BJ (cell line): ENCODE results near the gene LYSMD3. TPM values are rescaled to one million over a fixed set of nuclear protein-coding genes. Genes with fewer than 3 reads are reported as not detected.

Experiments
- CTCF ChIA-PET: fragments of 350-600 bp; formaldehyde crosslinking; extraction: SDS; loops from one replicate; lab custom pipeline; 2021; ENCODE audit warnings: antibody characterized with exemption, inconsistent platforms; lab: Yijun Ruan, JAX
- POLR2A ChIA-PET: fragments of 300-600 bp; sonication (Branson Sonifier 250); formaldehyde crosslinking; extraction: SDS; loops from one replicate; lab custom pipeline; 2021; ENCODE audit warnings: antibody characterized with exemption; lab: Charles Lee
- DNase-seq: peaks from one replicate; pipeline ENCODE4 v3.0.0-alpha.2; 2011; ENCODE audit warnings: low read depth
- H3K27me3 ChIP-seq: 2 replicates; pipeline ENCODE4 v1.6.0; 2011; ENCODE audit warnings: low read length; ENCODE audit not compliant: control insufficient read depth, insufficient read depth
- H3K36me3 ChIP-seq: 2 replicates; pipeline ENCODE4 v1.5.1; 2011; ENCODE audit warnings: low read length; ENCODE audit not compliant: control insufficient read depth, insufficient read depth
- H3K4me3 ChIP-seq: 2 replicates; pipeline ENCODE4 v1.5.1; 2011; ENCODE audit warnings: low read depth, mild to moderate bottlenecking, control low read depth, low read length
- polyA plus RNA-seq: library from polyadenylated mRNA; depleted of rRNA; stranded (reverse); fragments of >200 nt; gene quantifications from 2 replicates; pipeline ENCODE4 v1.2.3, GENCODE V29; 2011
- TF ChIP-seq, protein P1 (sequence below): IDR thresholded peaks from 2 replicates; pipeline ENCODE4 v1.5.1; 2011; ENCODE audit warnings: low read depth, mild to moderate bottlenecking, control low read depth, inconsistent platforms, low read length, moderate library complexity; ENCODE audit not compliant: insufficient read depth

Gene LYSMD3
- polyA plus RNA-seq, 1 experiment: 5.5 TPM

DNA sequence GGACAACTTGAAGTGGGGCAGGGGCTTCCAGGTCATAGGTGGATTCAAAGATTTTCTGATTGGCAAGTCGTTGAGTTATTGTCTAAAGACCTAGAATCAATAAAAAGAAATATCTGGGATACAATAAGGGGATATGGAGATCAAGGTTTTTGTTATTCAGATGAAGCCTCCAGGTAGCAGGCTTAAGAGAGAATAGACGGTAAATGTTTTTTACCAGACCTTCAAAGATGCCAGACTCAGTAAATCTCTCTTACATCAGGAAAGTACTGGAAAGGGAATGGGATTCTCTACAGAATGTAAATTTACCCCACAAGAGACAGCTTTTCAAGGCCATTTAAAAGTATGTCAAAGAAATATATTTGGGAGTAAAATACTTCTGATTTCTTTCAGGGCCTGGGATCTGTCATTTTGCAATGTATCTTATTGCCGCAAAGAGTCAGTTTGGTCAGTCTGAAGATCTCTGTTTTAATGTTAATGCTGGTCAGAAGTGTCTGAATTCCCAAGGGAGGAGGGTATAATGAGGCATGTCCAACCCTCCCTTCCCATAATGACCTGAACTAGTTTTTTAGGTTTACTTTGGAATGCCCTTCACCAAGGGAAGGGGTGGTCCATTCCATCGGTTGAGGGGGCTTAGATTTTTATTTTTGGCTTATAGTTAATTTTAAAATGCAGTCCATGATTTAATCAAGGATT lies 13.6 kb upstream of the LYSMD3 start:
- no peak for DNase-seq
- no peak overlapping the region for H3K4me3 ChIP-seq
- POLR2A ChIA-PET: no interaction called here

DNA sequence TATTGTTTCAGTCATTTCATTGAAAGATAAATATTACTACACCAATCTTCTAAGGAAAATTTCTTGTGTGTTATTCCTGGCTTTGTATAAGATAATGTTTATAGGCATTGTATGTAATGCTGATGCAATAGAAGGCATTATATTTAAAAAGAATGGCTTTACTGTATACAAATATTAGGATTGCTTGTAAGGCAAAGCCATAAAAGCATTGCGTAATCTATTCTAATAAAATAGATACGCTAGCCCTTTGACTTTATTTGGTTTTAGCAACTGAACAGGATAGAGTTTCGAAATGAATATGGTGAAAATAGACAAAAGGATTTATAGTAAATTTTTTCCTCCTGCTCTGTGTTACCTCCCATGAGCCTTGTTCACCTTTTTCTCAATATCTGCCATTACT lies 5.5 kb upstream of the LYSMD3 start:
- POLR2A ChIA-PET: no interaction called here

More for the DNA sequence above, 13.6 kb upstream of the LYSMD3 start:
- peaks cover 3% of the 10 kb centered on the region for H3K27me3 ChIP-seq
- CTCF ChIA-PET: no interaction called here
- H3K36me3 ChIP-seq: no peaks in the 10 kb centered on the region
- TF ChIP-seq, protein P1, sequence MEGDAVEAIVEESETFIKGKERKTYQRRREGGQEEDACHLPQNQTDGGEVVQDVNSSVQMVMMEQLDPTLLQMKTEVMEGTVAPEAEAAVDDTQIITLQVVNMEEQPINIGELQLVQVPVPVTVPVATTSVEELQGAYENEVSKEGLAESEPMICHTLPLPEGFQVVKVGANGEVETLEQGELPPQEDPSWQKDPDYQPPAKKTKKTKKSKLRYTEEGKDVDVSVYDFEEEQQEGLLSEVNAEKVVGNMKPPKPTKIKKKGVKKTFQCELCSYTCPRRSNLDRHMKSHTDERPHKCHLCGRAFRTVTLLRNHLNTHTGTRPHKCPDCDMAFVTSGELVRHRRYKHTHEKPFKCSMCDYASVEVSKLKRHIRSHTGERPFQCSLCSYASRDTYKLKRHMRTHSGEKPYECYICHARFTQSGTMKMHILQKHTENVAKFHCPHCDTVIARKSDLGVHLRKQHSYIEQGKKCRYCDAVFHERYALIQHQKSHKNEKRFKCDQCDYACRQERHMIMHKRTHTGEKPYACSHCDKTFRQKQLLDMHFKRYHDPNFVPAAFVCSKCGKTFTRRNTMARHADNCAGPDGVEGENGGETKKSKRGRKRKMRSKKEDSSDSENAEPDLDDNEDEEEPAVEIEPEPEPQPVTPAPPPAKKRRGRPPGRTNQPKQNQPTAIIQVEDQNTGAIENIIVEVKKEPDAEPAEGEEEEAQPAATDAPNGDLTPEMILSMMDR: no peak

DNA sequence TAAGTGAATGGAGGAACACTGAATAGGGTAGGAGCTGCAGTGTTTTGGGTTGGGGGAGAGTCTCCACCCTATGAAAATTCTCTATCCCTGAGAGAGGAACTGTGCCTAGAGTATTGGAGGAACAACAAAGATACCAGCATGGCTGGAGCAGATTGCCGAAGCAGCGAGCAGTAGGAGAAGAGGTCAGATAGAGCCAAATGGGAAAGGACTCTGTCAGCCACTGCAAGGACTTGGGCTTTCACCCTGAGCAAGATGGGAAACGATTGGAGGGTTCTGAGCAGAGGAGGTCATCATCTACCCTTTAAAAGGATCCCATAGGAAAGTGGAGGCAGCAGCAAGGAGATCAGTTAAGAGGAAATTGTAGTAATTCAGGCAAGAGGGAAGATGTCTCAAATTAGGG lies 4.4 kb upstream of the LYSMD3 start:
- H3K4me3 ChIP-seq: no peak overlapping the region
- no peak for DNase-seq
- ChIA-PET CTCF (interaction anchor here (1.9 kb wide), 1 partner anchor 94 kb away, joined by 6 read pairs; no protein-coding TSS in a partner anchor), POLR2A (no interaction called here)
- peaks cover 6% of the 10 kb centered on the region for H3K27me3 ChIP-seq
- TF ChIP-seq, protein P1: no peak
- no peaks in the 10 kb centered on the region for H3K36me3 ChIP-seq

More for the DNA sequence above, 5.5 kb upstream of the LYSMD3 start:
- peaks cover 6% of the 10 kb centered on the region for H3K27me3 ChIP-seq
- H3K36me3 ChIP-seq: no peaks in the 10 kb centered on the region
- no peak for DNase-seq
- no peak overlapping the region for H3K4me3 ChIP-seq
- TF ChIP-seq, protein P1: no peak
- CTCF ChIA-PET: no interaction called here

DNA sequence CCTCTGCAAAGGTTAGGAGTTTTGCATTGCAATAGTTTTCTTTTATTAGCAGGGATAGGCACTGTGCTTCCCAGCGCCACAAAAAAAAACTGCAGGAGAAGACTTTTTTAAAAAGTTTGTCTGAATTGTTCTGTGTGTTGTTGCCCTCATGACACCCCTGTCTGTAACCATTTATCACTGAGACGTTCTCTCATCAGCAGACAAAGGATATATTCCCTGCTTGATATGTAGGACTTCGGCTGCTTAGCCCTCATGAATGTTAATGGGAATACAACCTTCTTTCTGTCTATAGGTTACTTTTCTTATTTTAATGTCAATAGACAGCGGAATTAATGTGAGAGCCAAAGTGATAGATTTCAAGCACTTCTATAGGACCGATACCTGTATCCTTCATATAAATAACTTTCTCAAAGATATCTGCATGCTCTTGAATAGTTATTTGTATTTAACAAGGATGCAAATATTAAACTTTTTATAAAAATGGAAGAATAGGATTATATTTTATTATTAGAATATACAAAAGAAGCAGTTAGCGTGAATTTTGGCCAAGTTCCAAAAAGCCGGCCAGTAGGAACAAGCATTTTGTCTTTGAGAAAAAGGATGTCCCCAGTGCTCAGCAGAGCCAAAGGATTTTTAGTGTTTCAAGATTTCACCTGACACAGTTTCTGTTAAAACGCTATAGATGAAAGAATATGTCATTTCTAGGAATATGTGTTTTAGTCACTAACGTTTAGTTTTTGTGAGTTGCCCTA lies 1.5 kb upstream of the LYSMD3 start:
- POLR2A ChIA-PET: no interaction called here
- DNase-seq: no peak
- no peaks in the 10 kb centered on the region for H3K36me3 ChIP-seq
- H3K27me3 ChIP-seq: peaks cover 6% of the 10 kb centered on the region
- H3K4me3 ChIP-seq: no peak overlapping the region
- TF ChIP-seq, protein P1: no peak
- CTCF ChIA-PET: interaction anchor here (0.6 to 1.9 kb wide), 10 partner anchors 10 to 104 kb away, joined by 3 to 44 read pairs (median 3); no protein-coding TSS in a partner anchor
